Measurements from ENCODE around the gene ERC1. TPM values are rescaled to one million over a fixed set of nuclear protein-coding genes. Genes with fewer than 3 reads are reported as not detected.

ERC1 gene
- total and polyA plus RNA-seq, 2 donors (not counting 3 experiments of a cell fraction or from before 2014, with no cell fraction given): 11.7 to 66.1 TPM

- no peak overlapping the region for H3K4me2 ChIP-seq (ENCODE audit: insufficient read depth, low read length)
- no peaks in the 10 kb centered on the region for H3K36me3 ChIP-seq (ENCODE audit: control insufficient read depth in 2 of 2, extremely low read depth in 1 of 2, insufficient read depth in 2 of 2, low read length in 2 of 2)
- no peak overlapping the region for H3K27ac ChIP-seq (ENCODE audit: insufficient read depth, low read depth, low read length)
- no peak overlapping the region for H3K4me3 ChIP-seq (replicated peaks in 1 of 3; ENCODE audit: insufficient read depth in 1 of 3, low read depth in 1 of 3, low read length in 3 of 3)
- DNase-seq (ENCODE audit: low read depth, low spot score) (no peak), FAIRE-seq (no peak)
- no TSS peak for BruUV-seq (replicated peaks)
- H3K9ac ChIP-seq (replicated peaks; ENCODE audit: extremely low read depth, insufficient read depth, low read length): no peak overlapping the region
- POLR2A ChIA-PET: no interaction called here
- CTCF ChIA-PET: interaction anchor here (1.8 kb wide), 1 partner anchor 114 kb away, joined by 7 read pairs; no protein-coding TSS in a partner anchor
- H4K20me1 ChIP-seq (replicated peaks; ENCODE audit: control insufficient read depth, extremely low read depth, insufficient read depth, low read length): no peaks in the 10 kb centered on the region
- H3K9me1 ChIP-seq (replicated peaks; ENCODE audit: control insufficient read depth, extremely low read depth, insufficient read depth, low read length): no peaks in the 10 kb centered on the region
- H3K27me3 ChIP-seq (ENCODE audit: control insufficient read depth in 2 of 2, insufficient read depth in 2 of 2, low read length in 2 of 2): no peaks in the 10 kb centered on the region
- dilution Hi-C loops (cut with MboI; ENCODE audit: extremely low pct_ligation_motif_present, low sequenced_read_pairs): no loop called here
- intact Hi-C loops (cut with micrococcal nuclease): no loop called here
- no peaks in the 10 kb centered on the region for H3K79me2 ChIP-seq (ENCODE audit: control insufficient read depth, insufficient read depth, low read length)
- H3K9me3 ChIP-seq (replicated peaks; ENCODE audit: control insufficient read depth, insufficient read depth, low read length): no peaks in the 10 kb centered on the region
- H3K4me1 ChIP-seq (ENCODE audit: control insufficient read depth, extremely low read depth, insufficient read depth, low read length): peaks cover 7% of the 10 kb centered on the region
- H2AFZ ChIP-seq (ENCODE audit: low read depth, low read length): no peak overlapping the region
- no peak for TF ChIP-seq POLR2AphosphoS5 (IDR thresholded peaks at IDR 0.05; ENCODE audit: insufficient read depth, low read depth, low read length)
- TF ChIP-seq JUN (IDR thresholded peaks at IDR 0.05; ENCODE audit: borderline replicate concordance, insufficient read depth, insufficient read length, low read depth): no peak
- no peak for TF ChIP-seq GATA2 (IDR thresholded peaks at IDR 0.05; ENCODE audit: insufficient read depth, insufficient read length, low read depth, low read length)
- no peak for TF ChIP-seq EZH2 (IDR thresholded peaks at IDR 0.05; ENCODE audit: borderline replicate concordance, low read depth, low read length, severe bottlenecking)
- no peak for TF ChIP-seq MYC (IDR thresholded peaks at IDR 0.05; ENCODE audit: low read depth, low read length)
- no peak for TF ChIP-seq FOS (IDR thresholded peaks at IDR 0.05; ENCODE audit: borderline replicate concordance, insufficient read depth, low read length)
- no peak for TF ChIP-seq POLR2A (IDR thresholded peaks at IDR 0.05; ENCODE audit: low read depth, low read length)
- no peak for TF ChIP-seq CTCF (IDR thresholded peaks at IDR 0.05; ENCODE audit: extremely low read depth in 1 of 2, insufficient read depth in 1 of 2, low read depth in 1 of 2, low read length in 2 of 2)
Observed at GRCh38 chr12:979349-979748, 11.7 kb upstream of the ERC1 start.
